Epithelial cell of esophagus (primary cell): ENCODE data around the gene RAMACL.

Source experiments
- DNase-seq: peaks from one replicate; pipeline ENCODE4 v3.0.0; 2010; ENCODE audit warnings: low read depth
- H3K4me3 ChIP-seq: 2 replicates; pipeline ENCODE4 v1.5.1; 2011; ENCODE audit warnings: mild to moderate bottlenecking, low read length, control low read depth
- CTCF ChIP-seq: IDR thresholded peaks from 2 replicates; pipeline ENCODE4 v1.5.1; 2011; ENCODE audit warnings: low read depth, mild to moderate bottlenecking, low read length, control low read depth, inconsistent platforms; ENCODE audit not compliant: insufficient read depth; ENCODE audit errors: missing control alignments

Gene RAMACL

GRCh38 chr6:166629628-166630027 is 43.1 kb upstream of the RAMACL start:
- no peak for TF ChIP-seq CTCF
- H3K4me3 ChIP-seq, result no peak overlapping the region
- no peak for DNase-seq

GRCh38 chr6:166627875-166628801 is 41.7 kb upstream of the RAMACL start:
- TF ChIP-seq CTCF, result no peak
- peak overlapping the region; percentile 54 for H3K4me3 ChIP-seq
- peak; percentile 63 for DNase-seq

GRCh38 chr6:166627033-166627874 is 40.8 kb upstream of the RAMACL start, which contains the start of gene RPS6KA2:
Gene RPS6KA2 (minus strand): TSS chr6:166627251. CDS start chr6:166627019, 232 bp downstream.
- peak within 1 kb of the TSS; percentile 68 for H3K4me3 ChIP-seq
- no peak for TF ChIP-seq CTCF
- DNase-seq, result peak; percentile 100

- peak; percentile 67 for DNase-seq
- H3K4me3 ChIP-seq, result peak overlapping the region; percentile 68
- no peak for TF ChIP-seq CTCF
These were observed 39.9 kb upstream of the RAMACL start for GRCh38 chr6:166626177-166627032.

GRCh38 chr6:166625356-166625755 is 38.9 kb upstream of the RAMACL start:
- peak; percentile 16 for DNase-seq
- no peak for TF ChIP-seq CTCF
- no peak overlapping the region for H3K4me3 ChIP-seq

GRCh38 chr6:166624275-166624674 is 37.8 kb upstream of the RAMACL start:
- DNase-seq, result peak; percentile 69
- H3K4me3 ChIP-seq, result no peak overlapping the region

More at GRCh38 chr6:166624275-166624674, 37.8 kb upstream of the RAMACL start:
- TF ChIP-seq CTCF, result no peak
